T47D (cell line): ENCODE measurements around the gene MLXIP.
"Not testable (repeated sequence)": the region's sequence is repeated elsewhere in the genome, so short reads cannot be mapped to it uniquely, and the experiment has no call there.

ENCODE experiments used
- DNase-seq, 2 experiments: peaks; one replicate each; pipeline versions ENCODE4 v3.0.0 to v3.0.0-alpha.2; 2011 to 2012; ENCODE audit warnings: low read depth in 1 of 2, low spot score in 1 of 2
- JUND ChIP-seq: IDR thresholded peaks from 2 replicates; pipeline ENCODE4 v1.6.1; 2012; ENCODE audit warnings: low read depth
- in situ Hi-C: cut with HindIII; loops from 2 replicates; pipeline ENCODE4 v1.10.0; 2016; ENCODE audit warnings: low sequenced_read_pairs, low pct_unique_long_range_greater_than_20kb

MLXIP gene

GRCh38 chr12:122043476-122043875, 35.1 kb upstream of the MLXIP start:
- DNase-seq, result no peak
- no peak for TF ChIP-seq JUND
- in situ Hi-C loops, result no loop called here

- DNase-seq, result no peak
- in situ Hi-C loops, result no loop called here
- no peak for TF ChIP-seq JUND
Observed at GRCh38 chr12:122045262-122045661, 33.3 kb upstream of the MLXIP start.

GRCh38 chr12:122046145-122046544, 32.4 kb upstream of the MLXIP start:
- no peak for DNase-seq
- no peak for TF ChIP-seq JUND
- in situ Hi-C loops, result no loop called here

- TF ChIP-seq JUND, result no peak
- in situ Hi-C loops, result no loop called here
Observed at GRCh38 chr12:122048151-122048550, 30.4 kb upstream of the MLXIP start.

GRCh38 chr12:122049827-122050226, 28.7 kb upstream of the MLXIP start:
- no peak for DNase-seq
- in situ Hi-C loops, result no loop called here

More at GRCh38 chr12:122048151-122048550, 30.4 kb upstream of the MLXIP start:
- DNase-seq, result no peak

GRCh38 chr12:122050706-122051105, 27.9 kb upstream of the MLXIP start:
- in situ Hi-C loops, result no loop called here
- no peak for DNase-seq
- no peak for TF ChIP-seq JUND

More at GRCh38 chr12:122049827-122050226, 28.7 kb upstream of the MLXIP start:
- no peak for TF ChIP-seq JUND

- no peak for TF ChIP-seq JUND
- DNase-seq, result no peak
- in situ Hi-C loops, result no loop called here
Observed at GRCh38 chr12:122051231-122051876, 27.2 kb upstream of the MLXIP start.

GRCh38 chr12:122052285-122052684, 26.3 kb upstream of the MLXIP start:
- no peak for TF ChIP-seq JUND
- in situ Hi-C loops, result no loop called here
- no peak for DNase-seq

GRCh38 chr12:122054842-122055520, 23.6 kb upstream of the MLXIP start:
- no peak for TF ChIP-seq JUND
- in situ Hi-C loops, result no loop called here
- DNase-seq, result no peak

- DNase-seq, in situ Hi-C loops: not testable (repeated sequence)
Observed at GRCh38 chr12:122056406-122056805, 22.1 kb upstream of the MLXIP start.

- DNase-seq, result no peak
- in situ Hi-C loops, result no loop called here
- TF ChIP-seq JUND, result no peak
Observed at GRCh38 chr12:122057007-122057735, 21.4 kb upstream of the MLXIP start.

GRCh38 chr12:122057769-122058168, 20.8 kb upstream of the MLXIP start:
- no peak for TF ChIP-seq JUND
- no peak for DNase-seq
- in situ Hi-C loops, result no loop called here

GRCh38 chr12:122058549-122059149, 19.9 kb upstream of the MLXIP start:
- in situ Hi-C loops, result no loop called here
- no peak for DNase-seq
- no peak for TF ChIP-seq JUND
